WTC11 (cell line): Measurements from ENCODE around the gene EFNB3. TPM values are rescaled to one million over a fixed set of nuclear protein-coding genes. Genes with fewer than 3 reads are reported as not detected.

Experiments
- ATAC-seq: fragments of 200-7000 bp; cut with Tn5 transposase; 2 replicates; pipeline ENCODE4 v1.10.0; 2021; ENCODE audit warnings: mild to moderate bottlenecking, moderate library complexity
- CTCF ChIA-PET: fragments of 300-600 bp; sonication (Branson Sonifier 250); formaldehyde crosslinking; loops from one replicate; lab custom pipeline; 2021; ENCODE audit warnings: antibody characterized with exemption; lab: Charles Lee
- POLR2A ChIA-PET: fragments of 350-600 bp; sonication (Branson Sonifier 250); formaldehyde crosslinking; loops from one replicate; lab custom pipeline; 2021; ENCODE audit warnings: antibody characterized with exemption; lab: Charles Lee
- DNase-seq: peaks from one replicate; pipeline ENCODE4 v3.0.0; 2021; ENCODE audit warnings: low spot score
- H3K27ac Mint-ChIP-seq: 2 replicates; pipeline ENCODE4 v1.8.0; 2021; ENCODE audit warnings: mixed read lengths
- H3K27me3 Mint-ChIP-seq: 2 replicates; pipeline ENCODE4 v1.8.0; 2021; ENCODE audit warnings: low read depth, mild to moderate bottlenecking, moderate library complexity, mixed read lengths
- H3K36me3 Mint-ChIP-seq: 2 replicates; pipeline ENCODE4 v1.8.0; 2021; ENCODE audit warnings: mixed read lengths
- H3K4me1 Mint-ChIP-seq: 2 replicates; pipeline ENCODE4 v1.8.0; 2022; ENCODE audit warnings: mixed read lengths
- H3K4me3 Mint-ChIP-seq: 2 replicates; pipeline ENCODE4 v1.8.0; 2021; ENCODE audit warnings: mild to moderate bottlenecking, moderate library complexity, mixed read lengths
- H3K9me3 Mint-ChIP-seq: 2 replicates; pipeline ENCODE4 v1.8.0; 2021; ENCODE audit warnings: mixed read lengths
- ELF4 ChIP-seq: sonication (generic); formaldehyde crosslinking; IDR thresholded peaks from 2 replicates; pipeline ENCODE4 v1.8.1; 2022; ENCODE audit warnings: low read depth, mild to moderate bottlenecking, moderate library complexity, missing genetic modification reagents
- FOXK1 ChIP-seq: sonication (generic); formaldehyde crosslinking; IDR thresholded peaks from 2 replicates; pipeline ENCODE4 v1.8.0; 2022; ENCODE audit warnings: mild to moderate bottlenecking, moderate library complexity, missing genetic modification reagents
- JUN ChIP-seq: sonication (generic); formaldehyde crosslinking; IDR thresholded peaks from 2 replicates; pipeline ENCODE4 v1.8.0; 2023; ENCODE audit warnings: mild to moderate bottlenecking, missing genetic modification reagents
- KAT7 ChIP-seq: sonication (generic); formaldehyde crosslinking; IDR thresholded peaks from 2 replicates; pipeline ENCODE4 v1.8.1; 2023; ENCODE audit warnings: missing genetic modification reagents, mild to moderate bottlenecking, borderline replicate concordance
- MYBL2 ChIP-seq: sonication (generic); formaldehyde crosslinking; IDR thresholded peaks from 2 replicates; pipeline ENCODE4 v1.8.1; 2023; ENCODE audit warnings: mild to moderate bottlenecking, moderate library complexity, missing genetic modification reagents
- OVOL2 ChIP-seq: fragments of 250-450 bp; sonication (Bioruptor Pico); IDR thresholded peaks from 2 replicates; pipeline ENCODE4 v1.9.0; 2021; ENCODE audit warnings: mild to moderate bottlenecking, borderline replicate concordance
- SMAD4 ChIP-seq: sonication (generic); formaldehyde crosslinking; IDR thresholded peaks from 2 replicates; pipeline ENCODE4 v1.8.0; 2022; ENCODE audit warnings: mild to moderate bottlenecking, missing genetic modification reagents
- ZNF121 ChIP-seq: sonication (generic); formaldehyde crosslinking; IDR thresholded peaks from 2 replicates; pipeline ENCODE4 v1.8.0; 2023; ENCODE audit warnings: missing genetic modification reagents
- ZNF219 ChIP-seq: sonication (generic); formaldehyde crosslinking; IDR thresholded peaks from 2 replicates; pipeline ENCODE4 v1.8.0; 2023; ENCODE audit warnings: missing genetic modification reagents, mild to moderate bottlenecking, borderline replicate concordance
- total RNA-seq: library from RNA; stranded (reverse); gene quantifications from 3 replicates; pipeline ENCODE4 v1.2.3, GENCODE V29; 2021
- TF ChIP-seq, protein P1 (sequence below): sonication (generic); formaldehyde crosslinking; IDR thresholded peaks from 2 replicates; pipeline ENCODE4 v1.8.0; 2023; ENCODE audit warnings: missing genetic modification reagents, mild to moderate bottlenecking, borderline replicate concordance
- TF ChIP-seq, protein P2 (sequence below): fragments of 250-450 bp; sonication (Bioruptor Pico); IDR thresholded peaks from 2 replicates; pipeline ENCODE4 v1.8.0; 2021; ENCODE audit warnings: mild to moderate bottlenecking
- TF ChIP-seq, protein P3 (sequence below): fragments of 250-450 bp; sonication (Bioruptor Pico); IDR thresholded peaks from 2 replicates; pipeline ENCODE4 v1.9.0; 2021; ENCODE audit warnings: mild to moderate bottlenecking, borderline replicate concordance
- TF ChIP-seq, protein P4 (sequence below): sonication (generic); formaldehyde crosslinking; IDR thresholded peaks from 2 replicates; pipeline ENCODE4 v1.8.1; 2022; ENCODE audit warnings: missing genetic modification reagents, borderline replicate concordance
- TF ChIP-seq, protein P5 (sequence below): sonication (generic); formaldehyde crosslinking; IDR thresholded peaks from 2 replicates; pipeline ENCODE4 v1.8.1; 2022; ENCODE audit warnings: mild to moderate bottlenecking, missing genetic modification reagents, moderate library complexity, borderline replicate concordance
- TF ChIP-seq, protein P6 (sequence below): sonication (generic); formaldehyde crosslinking; conservative IDR thresholded peaks from 2 replicates; pipeline ENCODE4 v1.8.1; 2022; ENCODE audit warnings: mild to moderate bottlenecking, missing genetic modification reagents

Gene EFNB3
- total RNA-seq, 1 experiment from 2014 or later = 14.7 TPM

DNA sequence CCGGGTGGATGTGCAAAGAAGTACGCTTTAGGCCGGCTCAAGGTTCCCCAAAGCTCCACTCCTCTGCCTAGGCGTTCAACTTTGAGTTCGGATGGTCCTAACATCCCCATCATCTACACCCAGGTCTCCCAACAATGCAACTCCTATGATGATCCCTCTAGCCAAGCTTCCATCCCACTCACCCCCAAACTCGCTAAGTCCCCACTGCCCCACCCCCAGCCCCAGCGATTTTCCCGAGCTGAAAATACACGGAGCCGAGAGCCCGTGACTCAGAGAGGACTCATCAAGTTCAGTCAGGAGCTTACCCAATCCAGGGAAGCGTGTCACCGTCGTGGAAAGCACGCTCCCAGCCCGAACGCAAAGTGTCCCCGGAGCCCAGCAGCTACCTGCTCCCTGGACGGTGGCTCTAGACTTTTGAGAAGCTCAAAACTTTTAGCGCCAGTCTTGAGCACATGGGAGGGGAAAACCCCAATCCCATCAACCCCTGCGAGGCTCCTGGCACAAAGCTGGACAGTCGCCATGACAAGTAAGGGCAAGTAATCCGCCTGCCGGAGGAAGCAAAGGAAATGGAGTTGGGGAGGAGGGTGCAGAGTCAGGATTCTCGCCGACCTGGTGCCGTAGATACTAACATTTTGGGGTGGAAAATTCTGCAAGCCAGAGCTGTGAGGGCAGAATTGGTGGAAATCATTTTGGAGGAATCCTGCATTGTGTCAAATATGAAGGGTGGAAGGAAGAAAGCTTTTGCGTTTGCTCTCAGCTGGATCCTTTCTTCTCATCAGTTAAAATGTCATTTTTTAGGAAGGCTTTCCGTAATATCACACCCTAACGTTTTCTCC lies 17.7 kb upstream of the EFNB3 start, which contains the start of gene TP53 (continued):
- TF ChIP-seq, protein P1, sequence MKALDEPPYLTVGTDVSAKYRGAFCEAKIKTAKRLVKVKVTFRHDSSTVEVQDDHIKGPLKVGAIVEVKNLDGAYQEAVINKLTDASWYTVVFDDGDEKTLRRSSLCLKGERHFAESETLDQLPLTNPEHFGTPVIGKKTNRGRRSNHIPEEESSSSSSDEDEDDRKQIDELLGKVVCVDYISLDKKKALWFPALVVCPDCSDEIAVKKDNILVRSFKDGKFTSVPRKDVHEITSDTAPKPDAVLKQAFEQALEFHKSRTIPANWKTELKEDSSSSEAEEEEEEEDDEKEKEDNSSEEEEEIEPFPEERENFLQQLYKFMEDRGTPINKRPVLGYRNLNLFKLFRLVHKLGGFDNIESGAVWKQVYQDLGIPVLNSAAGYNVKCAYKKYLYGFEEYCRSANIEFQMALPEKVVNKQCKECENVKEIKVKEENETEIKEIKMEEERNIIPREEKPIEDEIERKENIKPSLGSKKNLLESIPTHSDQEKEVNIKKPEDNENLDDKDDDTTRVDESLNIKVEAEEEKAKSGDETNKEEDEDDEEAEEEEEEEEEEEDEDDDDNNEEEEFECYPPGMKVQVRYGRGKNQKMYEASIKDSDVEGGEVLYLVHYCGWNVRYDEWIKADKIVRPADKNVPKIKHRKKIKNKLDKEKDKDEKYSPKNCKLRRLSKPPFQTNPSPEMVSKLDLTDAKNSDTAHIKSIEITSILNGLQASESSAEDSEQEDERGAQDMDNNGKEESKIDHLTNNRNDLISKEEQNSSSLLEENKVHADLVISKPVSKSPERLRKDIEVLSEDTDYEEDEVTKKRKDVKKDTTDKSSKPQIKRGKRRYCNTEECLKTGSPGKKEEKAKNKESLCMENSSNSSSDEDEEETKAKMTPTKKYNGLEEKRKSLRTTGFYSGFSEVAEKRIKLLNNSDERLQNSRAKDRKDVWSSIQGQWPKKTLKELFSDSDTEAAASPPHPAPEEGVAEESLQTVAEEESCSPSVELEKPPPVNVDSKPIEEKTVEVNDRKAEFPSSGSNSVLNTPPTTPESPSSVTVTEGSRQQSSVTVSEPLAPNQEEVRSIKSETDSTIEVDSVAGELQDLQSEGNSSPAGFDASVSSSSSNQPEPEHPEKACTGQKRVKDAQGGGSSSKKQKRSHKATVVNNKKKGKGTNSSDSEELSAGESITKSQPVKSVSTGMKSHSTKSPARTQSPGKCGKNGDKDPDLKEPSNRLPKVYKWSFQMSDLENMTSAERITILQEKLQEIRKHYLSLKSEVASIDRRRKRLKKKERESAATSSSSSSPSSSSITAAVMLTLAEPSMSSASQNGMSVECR (CRISPR knock-in tag) = peak; percentile 69; the same call in 1 of the 2 replicates
- TF ChIP-seq ZNF219 (CRISPR knock-in tag) (no peak), SMAD4 (CRISPR knock-in tag) (no peak), OVOL2 (CRISPR knock-in tag) (no peak)
- TF ChIP-seq, protein P2, sequence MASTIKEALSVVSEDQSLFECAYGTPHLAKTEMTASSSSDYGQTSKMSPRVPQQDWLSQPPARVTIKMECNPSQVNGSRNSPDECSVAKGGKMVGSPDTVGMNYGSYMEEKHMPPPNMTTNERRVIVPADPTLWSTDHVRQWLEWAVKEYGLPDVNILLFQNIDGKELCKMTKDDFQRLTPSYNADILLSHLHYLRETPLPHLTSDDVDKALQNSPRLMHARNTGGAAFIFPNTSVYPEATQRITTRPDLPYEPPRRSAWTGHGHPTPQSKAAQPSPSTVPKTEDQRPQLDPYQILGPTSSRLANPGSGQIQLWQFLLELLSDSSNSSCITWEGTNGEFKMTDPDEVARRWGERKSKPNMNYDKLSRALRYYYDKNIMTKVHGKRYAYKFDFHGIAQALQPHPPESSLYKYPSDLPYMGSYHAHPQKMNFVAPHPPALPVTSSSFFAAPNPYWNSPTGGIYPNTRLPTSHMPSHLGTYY (CRISPR knock-in tag) = peak; percentile 65; the same call in 1 of the 2 replicates
- TF ChIP-seq, protein P3, sequence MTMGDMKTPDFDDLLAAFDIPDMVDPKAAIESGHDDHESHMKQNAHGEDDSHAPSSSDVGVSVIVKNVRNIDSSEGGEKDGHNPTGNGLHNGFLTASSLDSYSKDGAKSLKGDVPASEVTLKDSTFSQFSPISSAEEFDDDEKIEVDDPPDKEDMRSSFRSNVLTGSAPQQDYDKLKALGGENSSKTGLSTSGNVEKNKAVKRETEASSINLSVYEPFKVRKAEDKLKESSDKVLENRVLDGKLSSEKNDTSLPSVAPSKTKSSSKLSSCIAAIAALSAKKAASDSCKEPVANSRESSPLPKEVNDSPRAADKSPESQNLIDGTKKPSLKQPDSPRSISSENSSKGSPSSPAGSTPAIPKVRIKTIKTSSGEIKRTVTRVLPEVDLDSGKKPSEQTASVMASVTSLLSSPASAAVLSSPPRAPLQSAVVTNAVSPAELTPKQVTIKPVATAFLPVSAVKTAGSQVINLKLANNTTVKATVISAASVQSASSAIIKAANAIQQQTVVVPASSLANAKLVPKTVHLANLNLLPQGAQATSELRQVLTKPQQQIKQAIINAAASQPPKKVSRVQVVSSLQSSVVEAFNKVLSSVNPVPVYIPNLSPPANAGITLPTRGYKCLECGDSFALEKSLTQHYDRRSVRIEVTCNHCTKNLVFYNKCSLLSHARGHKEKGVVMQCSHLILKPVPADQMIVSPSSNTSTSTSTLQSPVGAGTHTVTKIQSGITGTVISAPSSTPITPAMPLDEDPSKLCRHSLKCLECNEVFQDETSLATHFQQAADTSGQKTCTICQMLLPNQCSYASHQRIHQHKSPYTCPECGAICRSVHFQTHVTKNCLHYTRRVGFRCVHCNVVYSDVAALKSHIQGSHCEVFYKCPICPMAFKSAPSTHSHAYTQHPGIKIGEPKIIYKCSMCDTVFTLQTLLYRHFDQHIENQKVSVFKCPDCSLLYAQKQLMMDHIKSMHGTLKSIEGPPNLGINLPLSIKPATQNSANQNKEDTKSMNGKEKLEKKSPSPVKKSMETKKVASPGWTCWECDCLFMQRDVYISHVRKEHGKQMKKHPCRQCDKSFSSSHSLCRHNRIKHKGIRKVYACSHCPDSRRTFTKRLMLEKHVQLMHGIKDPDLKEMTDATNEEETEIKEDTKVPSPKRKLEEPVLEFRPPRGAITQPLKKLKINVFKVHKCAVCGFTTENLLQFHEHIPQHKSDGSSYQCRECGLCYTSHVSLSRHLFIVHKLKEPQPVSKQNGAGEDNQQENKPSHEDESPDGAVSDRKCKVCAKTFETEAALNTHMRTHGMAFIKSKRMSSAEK (CRISPR knock-in tag) = no peak
- TF ChIP-seq, protein P4, sequence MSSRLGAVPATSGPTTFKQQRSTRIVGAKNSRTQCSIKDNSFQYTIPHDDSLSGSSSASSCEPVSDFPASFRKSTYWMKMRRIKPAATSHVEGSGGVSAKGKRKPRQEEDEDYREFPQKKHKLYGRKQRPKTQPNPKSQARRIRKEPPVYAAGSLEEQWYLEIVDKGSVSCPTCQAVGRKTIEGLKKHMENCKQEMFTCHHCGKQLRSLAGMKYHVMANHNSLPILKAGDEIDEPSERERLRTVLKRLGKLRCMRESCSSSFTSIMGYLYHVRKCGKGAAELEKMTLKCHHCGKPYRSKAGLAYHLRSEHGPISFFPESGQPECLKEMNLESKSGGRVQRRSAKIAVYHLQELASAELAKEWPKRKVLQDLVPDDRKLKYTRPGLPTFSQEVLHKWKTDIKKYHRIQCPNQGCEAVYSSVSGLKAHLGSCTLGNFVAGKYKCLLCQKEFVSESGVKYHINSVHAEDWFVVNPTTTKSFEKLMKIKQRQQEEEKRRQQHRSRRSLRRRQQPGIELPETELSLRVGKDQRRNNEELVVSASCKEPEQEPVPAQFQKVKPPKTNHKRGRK = no peak

DNA sequence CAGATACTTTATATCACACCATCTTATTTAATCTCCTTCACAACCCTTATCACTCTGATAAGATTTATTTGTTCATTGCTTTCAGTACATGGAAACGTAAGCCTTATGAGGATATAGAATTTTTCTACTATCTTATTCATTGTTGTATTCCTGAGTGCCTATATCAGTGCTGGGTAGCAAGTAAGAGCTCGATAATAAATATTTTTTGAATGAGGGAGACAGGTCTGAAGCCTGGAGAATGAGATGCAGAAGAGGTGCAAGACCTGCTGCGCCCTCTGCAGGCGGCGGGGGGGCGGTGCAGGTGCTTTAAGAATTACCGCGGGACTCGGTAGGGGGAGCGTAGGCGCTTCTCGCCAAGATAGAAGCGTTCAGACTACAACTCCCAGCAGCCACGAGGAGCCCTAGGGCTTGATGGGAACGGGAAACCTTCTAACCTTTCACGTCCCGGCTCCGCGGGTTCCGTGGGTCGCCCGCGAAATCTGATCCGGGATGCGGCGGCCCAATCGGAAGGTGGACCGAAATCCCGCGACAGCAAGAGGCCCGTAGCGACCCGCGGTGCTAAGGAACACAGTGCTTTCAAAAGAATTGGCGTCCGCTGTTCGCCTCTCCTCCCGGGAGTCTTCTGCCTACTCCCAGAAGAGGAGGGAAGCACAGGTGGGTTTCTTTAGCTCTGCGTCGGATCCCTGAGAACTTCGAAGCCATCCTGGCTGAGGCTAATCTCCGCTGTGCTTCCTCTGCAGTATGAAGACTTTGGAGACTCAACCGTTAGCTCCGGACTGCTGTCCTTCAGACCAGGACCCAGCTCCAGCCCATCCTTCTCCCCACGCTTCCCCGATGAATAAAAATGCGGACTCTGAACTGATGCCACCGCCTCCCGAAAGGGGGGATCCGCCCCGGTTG lies 16.8 kb upstream of the EFNB3 start, which contains the start of gene WRAP53:
Gene WRAP53, plus strand, starts transcription at position 570 of the 900 bp plus-strand sequence. Its CDS starts 172 bp downstream, at position 742.
- Mint-ChIP-seq H3K4me3 (peak within 1 kb of the TSS; percentile 88), H3K27me3 (no peaks in the 10 kb centered on the region), H3K9me3 (no peaks in the 10 kb centered on the region), H3K4me1 (peaks cover 27% of the 10 kb centered on the region), H3K27ac (peak within 1 kb of the TSS; percentile 100), H3K36me3 (peaks cover 25% of the 10 kb centered on the region)
- ATAC-seq (peak; percentile 89), DNase-seq (peak; percentile 98)
- ChIA-PET CTCF (interaction anchor here (0.6 to 7.0 kb wide), 40 partner anchors 11 to 1877 kb away, joined by 3 to 205 read pairs (median 6); partner anchors contain the start of genes ACAP1, ATP1B2, CD68 and CYB5D1), POLR2A (interaction anchor here (0.6 to 5.9 kb wide), 24 partner anchors 11 to 468 kb away, joined by 3 to 80 read pairs (median 10); partner anchors contain the start of genes ATP1B2, CD68, DNAH2 and EFNB3)
- 0 out of 2 replicates have a peak, but pooled peaks have one; percentile 12 for TF ChIP-seq ZNF121 (CRISPR knock-in tag)
- TF ChIP-seq, protein P5, sequence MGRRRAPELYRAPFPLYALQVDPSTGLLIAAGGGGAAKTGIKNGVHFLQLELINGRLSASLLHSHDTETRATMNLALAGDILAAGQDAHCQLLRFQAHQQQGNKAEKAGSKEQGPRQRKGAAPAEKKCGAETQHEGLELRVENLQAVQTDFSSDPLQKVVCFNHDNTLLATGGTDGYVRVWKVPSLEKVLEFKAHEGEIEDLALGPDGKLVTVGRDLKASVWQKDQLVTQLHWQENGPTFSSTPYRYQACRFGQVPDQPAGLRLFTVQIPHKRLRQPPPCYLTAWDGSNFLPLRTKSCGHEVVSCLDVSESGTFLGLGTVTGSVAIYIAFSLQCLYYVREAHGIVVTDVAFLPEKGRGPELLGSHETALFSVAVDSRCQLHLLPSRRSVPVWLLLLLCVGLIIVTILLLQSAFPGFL (CRISPR knock-in tag) = no peak
- no peak for TF ChIP-seq MYBL2
- TF ChIP-seq, protein P4 = no peak
- TF ChIP-seq KAT7 (CRISPR knock-in tag) = no peak
- TF ChIP-seq ZNF219 (CRISPR knock-in tag) = no peak
- peak; percentile 82 for TF ChIP-seq FOXK1 (CRISPR knock-in tag)
- TF ChIP-seq ELF4 (CRISPR knock-in tag) = no peak
- TF ChIP-seq, protein P6, sequence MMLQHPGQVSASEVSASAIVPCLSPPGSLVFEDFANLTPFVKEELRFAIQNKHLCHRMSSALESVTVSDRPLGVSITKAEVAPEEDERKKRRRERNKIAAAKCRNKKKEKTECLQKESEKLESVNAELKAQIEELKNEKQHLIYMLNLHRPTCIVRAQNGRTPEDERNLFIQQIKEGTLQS (CRISPR knock-in tag) = no peak
- TF ChIP-seq JUN (CRISPR knock-in tag) = no peak
